Activated T-helper 1 cell treated with anti-CD3 and anti-CD28 coated beads, Interleukin-12 subunit alpha, Interleukin-12 subunit beta, Interleukin-2, Interleukin-4 antibody, amounts not matched to agents 30 ng/mL and 10 ng/mL and 1 ng/mL, durations not matched to agents 14 hours and 24 hours and 36 hours (primary cell): ENCODE measurements around the gene LUZP1. TPM values are rescaled to one million over a fixed set of nuclear protein-coding genes. Genes with fewer than 3 reads are reported as not detected.

Experiments used
- DNase-seq: peaks from one replicate; pipeline ENCODE4 v3.0.0; 2021; ENCODE audit warnings: low spot score
- H3K27ac Mint-ChIP-seq: one replicate; pipeline ENCODE4 v1.8.0; 2021; ENCODE audit warnings: mild to moderate bottlenecking, mixed read lengths
- H3K27me3 Mint-ChIP-seq: one replicate; pipeline ENCODE4 v1.8.0; 2022; ENCODE audit warnings: mild to moderate bottlenecking, moderate library complexity, mixed read lengths; ENCODE audit not compliant: insufficient read depth
- H3K36me3 Mint-ChIP-seq: one replicate; pipeline ENCODE4 v1.8.0; 2021; ENCODE audit warnings: low read depth, mixed read lengths
- H3K4me1 Mint-ChIP-seq: one replicate; pipeline ENCODE4 v1.8.0; 2021; ENCODE audit warnings: low read depth, mixed read lengths
- H3K4me3 Mint-ChIP-seq: one replicate; pipeline ENCODE4 v1.8.0; 2021; ENCODE audit warnings: mild to moderate bottlenecking, moderate library complexity, mixed read lengths
- H3K9me3 Mint-ChIP-seq: one replicate; pipeline ENCODE4 v1.8.0; 2021; ENCODE audit warnings: mixed read lengths
- intact Hi-C: fragments of 100-400 bp; cut with micrococcal nuclease; formaldehyde crosslinking; loops from one replicate; pipeline ENCODE4 v1.15.1; 2024
- total RNA-seq: library from RNA; stranded (reverse); gene quantifications from 2 replicates; pipeline ENCODE4 v1.2.3, GENCODE V29; 2022

Gene LUZP1
- total RNA-seq, 1 donor from 2014 or later: 27.7 TPM

DNA sequence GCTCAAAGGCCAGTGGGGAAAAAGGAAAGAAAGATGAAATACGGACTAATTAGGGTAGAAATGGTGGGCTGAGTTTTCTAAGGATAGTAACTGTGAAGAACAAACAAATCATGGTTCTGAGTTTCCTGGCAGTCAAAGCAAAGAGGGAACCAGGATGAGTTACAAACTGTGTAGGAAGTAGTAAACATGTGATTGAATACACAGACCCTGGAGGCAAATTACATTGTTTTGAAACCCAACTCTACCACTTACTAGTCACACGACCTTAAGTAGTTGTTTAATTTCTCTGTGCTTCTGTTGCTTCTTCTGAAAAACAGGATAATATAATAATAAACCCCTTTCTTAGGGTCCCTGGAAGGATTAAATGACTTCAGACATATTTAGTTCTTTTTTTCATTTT is 11.2 kb upstream of the LUZP1 start:
- DNase-seq: no peak
- Mint-ChIP-seq H3K9me3 (no peaks in the 10 kb centered on the region), H3K27ac (no peak overlapping the region), H3K4me3 (no peak overlapping the region), H3K27me3 (peaks cover 23% of the 10 kb centered on the region), H3K36me3 (no peaks in the 10 kb centered on the region), H3K4me1 (peaks cover 14% of the 10 kb centered on the region)
- intact Hi-C loops: no loop called here

DNA sequence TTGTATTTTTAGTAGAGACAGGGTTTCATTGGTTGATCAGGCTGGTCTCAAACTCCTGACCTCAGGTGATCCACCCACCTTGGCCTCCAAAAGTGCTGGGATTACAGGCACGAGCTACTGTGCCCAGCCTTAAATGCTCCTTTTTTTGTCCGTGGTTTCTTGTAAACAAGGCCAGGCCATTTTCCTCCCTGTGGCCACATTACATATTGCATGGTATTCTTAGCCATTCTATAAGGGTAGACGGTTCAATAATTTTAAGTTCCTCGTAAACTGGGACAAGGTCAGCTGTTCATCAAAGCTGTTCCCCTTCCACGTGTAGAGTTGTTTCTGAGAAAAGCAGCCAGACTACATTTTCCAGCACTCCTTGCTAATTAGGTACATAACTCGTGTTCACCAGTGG is 10.3 kb upstream of the LUZP1 start:
- intact Hi-C loops: no loop called here
- Mint-ChIP-seq H3K4me3 (peak overlapping the region; percentile 33), H3K36me3 (no peaks in the 10 kb centered on the region), H3K27ac (no peak overlapping the region), H3K4me1 (peaks cover 14% of the 10 kb centered on the region), H3K9me3 (no peaks in the 10 kb centered on the region), H3K27me3 (peaks cover 22% of the 10 kb centered on the region)
- no peak for DNase-seq

DNA sequence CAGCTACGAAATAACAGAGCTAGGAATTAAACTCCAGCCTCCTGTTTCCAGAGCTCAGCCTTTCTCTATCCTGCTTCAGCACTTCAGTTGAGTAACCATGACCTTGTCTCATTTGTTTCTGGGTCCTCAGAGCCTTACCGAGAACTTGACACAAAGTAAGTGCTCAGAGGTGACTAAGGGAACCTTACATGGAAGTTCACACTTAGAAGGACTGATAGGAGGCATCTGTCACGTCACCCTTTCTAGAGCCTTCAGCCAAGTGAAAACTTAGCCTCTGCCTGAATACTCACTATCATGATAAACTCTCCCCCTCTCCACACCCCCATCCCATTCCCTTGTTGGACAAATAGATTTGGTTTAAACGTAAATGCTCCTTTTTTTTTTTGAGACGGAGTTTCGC is 9.8 kb upstream of the LUZP1 start:
- Mint-ChIP-seq H3K9me3 (no peaks in the 10 kb centered on the region), H3K4me1 (peaks cover 10% of the 10 kb centered on the region), H3K27me3 (peaks cover 19% of the 10 kb centered on the region), H3K27ac (no peak overlapping the region), H3K36me3 (no peaks in the 10 kb centered on the region), H3K4me3 (peak overlapping the region; percentile 33)
- intact Hi-C loops: no loop called here
- no peak for DNase-seq

DNA sequence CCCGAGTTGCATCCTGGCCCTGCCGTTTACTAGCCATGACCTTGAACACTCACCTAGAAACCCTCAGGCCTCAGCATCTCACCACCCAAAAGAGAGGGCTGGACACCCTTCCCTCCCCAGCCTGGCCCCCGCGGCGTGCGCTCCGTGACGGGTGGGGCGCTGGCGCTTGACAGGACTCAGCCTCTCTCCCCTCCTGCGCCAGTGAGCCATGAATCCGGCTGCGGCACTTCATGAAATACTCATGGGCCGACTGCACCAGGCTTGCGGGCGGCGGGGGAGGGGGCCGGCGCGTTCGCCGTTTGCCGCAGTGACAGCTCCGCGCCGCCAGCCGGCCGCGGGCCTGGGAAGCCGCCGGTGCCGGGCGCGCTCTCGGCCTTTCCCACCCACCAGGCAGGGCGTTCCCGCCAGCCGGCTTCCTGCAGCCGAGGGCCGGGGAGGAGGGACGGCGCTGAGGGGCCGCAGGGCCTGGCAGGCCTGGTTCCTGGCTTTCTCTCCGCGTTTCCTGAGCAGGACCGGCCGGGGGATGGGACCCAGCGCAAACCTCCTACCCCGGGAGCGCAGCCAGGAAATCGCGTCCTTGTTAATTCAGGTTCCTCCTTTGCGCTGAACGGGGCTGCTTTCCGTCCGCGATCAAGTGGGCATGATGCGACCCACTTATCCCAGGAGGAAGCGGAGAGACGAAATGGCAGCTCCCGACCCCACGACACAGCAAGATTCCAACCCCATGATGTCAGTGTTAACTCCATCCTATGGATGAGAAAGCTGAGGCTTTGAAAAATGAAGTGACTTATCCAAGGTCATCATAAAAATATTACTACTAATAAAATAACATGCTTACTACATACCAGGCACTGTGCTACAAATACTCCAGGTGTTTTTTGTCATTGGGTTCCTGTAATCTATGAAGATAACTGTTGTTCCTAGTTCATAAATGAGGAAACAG is 9.1 kb upstream of the LUZP1 start:
- Mint-ChIP-seq H3K27ac (no peak overlapping the region), H3K9me3 (no peaks in the 10 kb centered on the region), H3K27me3 (peaks cover 19% of the 10 kb centered on the region), H3K4me3 (peak overlapping the region; percentile 70), H3K36me3 (no peaks in the 10 kb centered on the region), H3K4me1 (peaks cover 10% of the 10 kb centered on the region)
- peak; percentile 32 for DNase-seq
- intact Hi-C loops: loop anchor here (1.0 kb wide), 1 partner anchor 9 kb away; the partner anchor contains the start of gene LUZP1

DNA sequence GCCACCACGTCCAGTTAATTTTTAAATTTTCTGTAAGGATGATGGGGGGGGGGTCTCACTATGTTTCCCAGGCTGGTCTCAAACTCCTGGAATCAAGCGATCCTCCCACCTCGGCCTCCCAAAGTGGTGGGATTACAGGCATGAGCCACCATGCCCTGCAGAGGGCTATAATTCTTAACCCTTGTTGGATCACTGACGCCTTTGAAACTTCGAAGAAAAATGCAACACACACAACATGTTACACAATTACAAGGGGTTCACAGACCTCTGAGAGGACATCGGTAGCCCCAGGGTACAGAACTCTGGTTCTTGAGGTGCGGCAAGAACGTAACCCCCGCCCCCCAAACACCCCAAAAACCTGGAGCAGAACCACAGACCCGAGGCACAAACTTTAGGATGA is 8.4 kb upstream of the LUZP1 start:
- no peaks in the 10 kb centered on the region for H3K36me3 Mint-ChIP-seq
- H3K4me3 Mint-ChIP-seq: peak overlapping the region; percentile 70
- intact Hi-C loops: loop anchor here (1.0 kb wide), 1 partner anchor 9 kb away; the partner anchor contains the start of gene LUZP1
- peaks cover 10% of the 10 kb centered on the region for H3K4me1 Mint-ChIP-seq
- H3K27me3 Mint-ChIP-seq: peaks cover 19% of the 10 kb centered on the region
- no peak overlapping the region for H3K27ac Mint-ChIP-seq
- H3K9me3 Mint-ChIP-seq: no peaks in the 10 kb centered on the region
- DNase-seq: no peak

DNA sequence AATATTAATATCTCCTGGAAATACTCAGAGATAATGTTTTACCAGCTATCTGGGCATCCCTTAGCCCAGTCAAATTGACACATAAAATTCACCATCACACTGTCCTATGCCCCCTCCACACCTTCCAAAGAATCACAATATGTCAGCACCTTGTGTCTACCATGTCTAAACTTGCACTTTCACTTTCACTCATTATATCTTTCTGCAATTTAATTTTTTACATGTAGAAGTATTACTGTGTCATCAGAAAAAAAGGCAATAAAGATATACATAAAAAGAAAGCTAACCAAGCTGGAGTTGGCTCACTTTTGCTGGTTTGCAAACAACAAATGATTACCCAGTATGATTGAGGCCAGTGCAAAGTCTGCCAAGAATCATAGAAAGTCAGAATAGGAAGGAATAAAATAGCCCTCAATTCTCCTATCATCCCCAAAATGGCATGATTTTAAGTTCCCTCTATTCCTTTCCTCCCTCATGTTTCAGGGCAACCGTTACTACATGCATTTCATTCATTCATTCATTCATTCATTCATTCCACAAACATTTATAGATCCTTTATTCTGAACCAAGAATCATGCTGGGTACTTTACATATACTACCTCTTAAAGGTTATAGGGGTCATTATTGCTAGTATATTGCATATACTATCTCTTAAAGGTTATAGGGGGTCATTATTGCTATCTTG is 5.9 kb upstream of the LUZP1 start:
- Mint-ChIP-seq H3K9me3 (no peaks in the 10 kb centered on the region), H3K27me3 (peaks cover 13% of the 10 kb centered on the region), H3K27ac (no peak overlapping the region), H3K4me3 (no peak overlapping the region), H3K36me3 (no peaks in the 10 kb centered on the region), H3K4me1 (peaks cover 16% of the 10 kb centered on the region)
- DNase-seq: no peak
- intact Hi-C loops: no loop called here

DNA sequence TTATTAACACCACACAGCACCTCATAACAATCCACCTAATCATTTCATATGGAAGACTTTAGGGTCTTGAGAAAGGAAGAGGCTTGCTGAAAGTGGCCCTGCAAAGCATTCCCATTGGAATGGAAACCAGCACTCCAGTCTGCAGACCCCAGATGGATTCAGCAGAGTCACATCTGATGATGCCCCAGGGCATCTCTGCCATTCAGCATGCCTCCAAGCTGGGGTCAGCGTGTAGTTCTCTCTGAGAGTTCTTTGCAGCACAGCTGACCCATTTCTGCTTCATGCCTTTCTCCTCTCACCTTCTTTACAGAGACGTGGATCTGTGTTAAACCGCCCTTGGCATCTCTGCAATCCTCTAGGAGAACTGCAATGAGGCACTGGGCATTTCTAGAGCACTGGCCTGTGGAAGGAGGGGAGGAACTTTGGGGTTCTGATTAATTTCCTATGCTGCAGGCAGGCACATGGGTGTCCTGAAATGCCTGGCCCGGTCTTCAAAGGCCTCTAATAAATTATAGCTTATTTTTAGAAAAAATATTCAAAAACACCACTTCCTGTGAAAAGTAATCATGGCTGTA is 2.6 kb upstream of the LUZP1 start:
- intact Hi-C loops: no loop called here
- Mint-ChIP-seq H3K27ac (no peak overlapping the region), H3K4me1 (peaks cover 26% of the 10 kb centered on the region), H3K4me3 (no peak overlapping the region), H3K27me3 (no peaks in the 10 kb centered on the region), H3K36me3 (peaks cover 8% of the 10 kb centered on the region), H3K9me3 (no peaks in the 10 kb centered on the region)
- DNase-seq: no peak

DNA sequence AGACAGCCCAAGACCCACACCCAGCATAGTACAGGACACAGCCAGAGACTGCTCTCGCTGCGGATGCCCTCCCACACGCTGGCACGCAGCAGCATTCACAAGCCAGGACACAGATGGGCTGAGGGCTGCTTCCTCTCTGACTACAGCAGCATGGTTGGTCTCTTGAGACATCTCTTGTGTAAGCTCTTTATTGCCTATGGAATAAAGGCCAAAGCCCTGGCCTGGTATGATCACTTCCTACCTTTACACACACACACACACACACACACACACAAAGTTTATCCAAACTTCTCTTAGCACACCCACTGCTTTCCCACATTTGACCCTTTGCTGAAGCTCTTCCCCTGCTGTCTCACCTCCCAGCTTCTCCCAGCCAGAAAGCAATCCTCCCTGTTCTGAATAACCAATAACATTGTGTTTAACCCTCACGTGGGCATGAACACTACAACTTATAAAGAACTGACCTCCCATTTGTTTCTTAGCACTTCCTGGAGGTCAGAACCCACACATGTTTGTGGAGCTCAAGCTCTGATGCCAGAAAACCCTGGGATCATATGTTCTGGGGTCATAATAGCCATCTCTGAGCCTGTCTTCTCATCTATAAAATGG is 1.2 kb upstream of the LUZP1 start:
- Mint-ChIP-seq H3K27me3 (no peaks in the 10 kb centered on the region), H3K9me3 (no peaks in the 10 kb centered on the region), H3K4me3 (peak overlapping the region; percentile 99), H3K27ac (peak overlapping the region; percentile 25), H3K4me1 (peaks cover 30% of the 10 kb centered on the region), H3K36me3 (peaks cover 8% of the 10 kb centered on the region)
- intact Hi-C loops: no loop called here
- DNase-seq: no peak

DNA sequence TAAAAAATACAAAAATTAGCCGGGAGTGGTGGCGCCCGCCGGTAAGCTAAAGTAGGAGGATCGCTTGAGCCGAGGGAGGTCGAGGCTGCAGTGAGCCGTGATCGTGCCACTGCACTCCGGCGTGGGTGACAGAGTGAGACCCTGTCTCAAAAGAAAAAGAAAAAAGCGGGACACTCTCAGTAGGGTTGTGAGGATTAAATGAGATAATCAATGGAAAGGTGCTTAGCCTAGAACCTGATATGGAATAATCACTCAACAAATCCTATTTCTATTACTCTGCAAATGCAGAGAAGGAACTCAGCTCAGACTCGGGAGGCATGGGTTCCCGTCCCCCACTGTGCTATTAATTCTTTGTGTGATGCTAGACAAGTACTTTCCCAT is 529 bp upstream of the LUZP1 start:
- intact Hi-C loops: no loop called here
- Mint-ChIP-seq H3K27me3 (no peaks in the 10 kb centered on the region), H3K4me3 (peak overlapping the region; percentile 99), H3K9me3 (no peaks in the 10 kb centered on the region), H3K4me1 (peaks cover 24% of the 10 kb centered on the region), H3K27ac (no peak overlapping the region), H3K36me3 (peaks cover 8% of the 10 kb centered on the region)
- no peak for DNase-seq

DNA sequence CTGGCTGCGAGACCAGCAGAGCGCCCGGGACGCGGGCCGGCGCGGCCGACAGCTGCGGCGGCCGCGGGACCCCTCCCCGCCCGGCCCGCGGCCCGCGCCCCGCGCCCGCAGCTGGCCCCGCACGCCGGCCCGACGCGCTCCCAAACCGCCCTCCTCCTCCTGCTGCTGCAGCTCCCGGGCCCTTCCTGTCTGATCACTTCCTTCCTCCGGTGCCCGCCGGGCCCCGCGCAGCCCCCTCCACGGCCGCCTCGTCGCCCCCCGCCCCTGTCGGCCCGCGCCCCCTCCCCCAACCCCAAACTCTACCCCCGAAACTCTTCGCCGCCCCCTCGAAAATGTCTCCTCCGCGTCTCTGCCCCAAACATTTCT is 594 bp downstream of the LUZP1 start:
- H3K27ac Mint-ChIP-seq: peak overlapping the region; percentile 93
- peak; percentile 13 for DNase-seq
- H3K36me3 Mint-ChIP-seq: peaks cover 8% of the 10 kb centered on the region
- no peaks in the 10 kb centered on the region for H3K9me3 Mint-ChIP-seq
- H3K4me3 Mint-ChIP-seq: peak overlapping the region; percentile 99
- peaks cover 27% of the 10 kb centered on the region for H3K4me1 Mint-ChIP-seq
- intact Hi-C loops: loop anchor here (1.0 kb wide), 5 partner anchors 9 to 175 kb away; no protein-coding TSS in a partner anchor
- H3K27me3 Mint-ChIP-seq: no peaks in the 10 kb centered on the region

DNA sequence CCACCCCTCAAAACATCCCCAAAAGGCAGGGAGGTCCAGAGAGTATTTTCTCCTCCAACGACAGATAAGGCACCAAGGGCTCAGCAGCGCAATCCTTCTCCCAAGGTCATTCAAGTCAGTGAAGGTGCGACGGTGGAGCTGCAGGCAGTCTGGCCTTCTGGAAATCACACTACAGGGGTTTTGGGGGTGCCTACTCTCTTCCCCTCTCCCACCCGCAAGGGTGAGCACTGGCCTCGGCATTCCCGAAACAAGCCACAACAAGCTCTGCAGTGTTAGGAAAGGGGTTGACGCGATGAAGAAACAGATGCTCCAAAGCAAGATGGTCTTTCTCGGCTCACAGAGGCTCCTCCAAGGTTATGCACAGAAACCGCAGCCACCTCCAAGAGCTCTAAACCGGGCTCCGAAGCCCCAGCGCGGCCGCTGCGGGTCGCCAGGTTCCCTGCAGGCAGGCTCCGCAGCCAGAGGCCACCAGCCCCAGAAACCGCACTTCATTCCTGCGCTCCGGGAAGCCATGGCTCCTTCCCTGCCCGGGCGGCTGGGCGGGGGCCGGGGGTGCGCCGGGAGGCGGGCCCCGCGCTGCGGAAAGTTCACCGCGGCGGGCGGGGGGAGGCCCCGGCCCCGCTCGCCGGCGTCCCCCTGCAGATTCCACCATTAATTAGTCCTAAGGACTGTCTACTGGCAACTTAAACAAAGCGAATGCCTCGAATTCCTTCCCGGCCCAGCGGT is 1.1 kb downstream of the LUZP1 start:
- peaks cover 27% of the 10 kb centered on the region for H3K4me1 Mint-ChIP-seq
- no peaks in the 10 kb centered on the region for H3K27me3 Mint-ChIP-seq
- H3K4me3 Mint-ChIP-seq: peak overlapping the region; percentile 83
- intact Hi-C loops: loop anchor here (1.0 kb wide), 5 partner anchors 10 to 176 kb away; no protein-coding TSS in a partner anchor
- H3K9me3 Mint-ChIP-seq: no peaks in the 10 kb centered on the region
- no peak overlapping the region for H3K27ac Mint-ChIP-seq
- H3K36me3 Mint-ChIP-seq: peaks cover 8% of the 10 kb centered on the region
- DNase-seq: peak; percentile 15

DNA sequence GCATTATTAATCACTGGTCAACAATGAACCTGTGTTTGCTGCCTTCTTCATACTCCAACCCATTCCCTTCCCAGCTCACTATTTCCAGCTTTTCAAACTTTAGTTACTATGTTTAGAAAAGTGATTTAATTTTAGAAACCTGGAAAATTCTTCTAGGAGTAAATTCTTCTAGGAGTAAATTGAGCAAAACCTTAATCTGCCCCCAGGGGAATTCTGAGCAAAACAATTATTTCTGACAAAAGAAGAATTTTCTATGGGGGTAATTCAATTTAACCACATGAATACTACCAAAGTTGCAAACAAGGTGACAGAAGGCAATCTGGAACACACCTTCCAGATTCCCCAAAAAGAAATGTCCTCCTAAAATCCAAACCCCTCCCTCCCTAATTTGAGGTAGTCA is 1.8 kb downstream of the LUZP1 start:
- H3K36me3 Mint-ChIP-seq: peaks cover 8% of the 10 kb centered on the region
- H3K4me3 Mint-ChIP-seq: peak overlapping the region; percentile 83
- intact Hi-C loops: no loop called here
- no peaks in the 10 kb centered on the region for H3K27me3 Mint-ChIP-seq
- DNase-seq: no peak
- no peaks in the 10 kb centered on the region for H3K9me3 Mint-ChIP-seq
- H3K27ac Mint-ChIP-seq: no peak overlapping the region
- H3K4me1 Mint-ChIP-seq: peaks cover 27% of the 10 kb centered on the region
